HL-60 (cell line): ENCODE data around the gene CCDC127.

Experiments used
- DNase-seq, 2 experiments: peaks; one replicate each; pipeline ENCODE4 v3.0.0-alpha.2; 2010 to 2020; ENCODE audit warnings: low read depth in 1 of 2, low spot score in 1 of 2
- H3K27ac ChIP-seq: fragments of 250-450 bp; sonication (Bioruptor Pico); replicated peaks from 2 replicates; pipeline ENCODE4 v1.5.1; 2020; ENCODE audit warnings: mild to moderate bottlenecking, moderate library complexity
- H3K27me3 ChIP-seq: fragments of 250-450 bp; sonication (Bioruptor Pico); 2 replicates; pipeline ENCODE4 v1.5.1; 2021; ENCODE audit warnings: mild to moderate bottlenecking, moderate library complexity; ENCODE audit not compliant: insufficient read depth, poor library complexity, severe bottlenecking
- H3K4me3 ChIP-seq: replicated peaks from 2 replicates; pipeline ENCODE4 v1.5.1; 2011; ENCODE audit warnings: mild to moderate bottlenecking, control low read depth, low read length; ENCODE audit not compliant: insufficient read depth
- GABPA ChIP-seq: IDR thresholded peaks from 2 replicates; pipeline ENCODE4 v1.6.1; 2012; ENCODE audit warnings: low read depth
- POLR2AphosphoS5 ChIP-seq: IDR thresholded peaks from 2 replicates; pipeline ENCODE4 v1.6.1; 2012; ENCODE audit warnings: low read depth
- SPI1 ChIP-seq: IDR thresholded peaks from 2 replicates; pipeline ENCODE4 v1.6.1; 2012; ENCODE audit warnings: low read depth, mild to moderate bottlenecking, borderline replicate concordance
- TF ChIP-seq, protein P1 (sequence below): IDR thresholded peaks from one replicate; pipeline ENCODE4 v1.5.1; 2011; ENCODE audit warnings: low read length, control low read depth, inconsistent platforms; ENCODE audit not compliant: insufficient read depth
- TF ChIP-seq, protein P2 (sequence below): IDR thresholded peaks from 2 replicates; pipeline ENCODE4 v1.6.1; 2012; ENCODE audit warnings: low read depth; ENCODE audit not compliant: insufficient replicate concordance

The CCDC127 gene

GRCh38 chr5:191036-191948, 26.7 kb downstream of the CCDC127 start, which contains the start of gene LRRC14B:
TSS of gene LRRC14B (plus strand) at chr5:191495. CDS start at chr5:191539, 44 bp downstream.
- DNase-seq, result peak; percentile 25 to 26
- Histone ChIP-seq H3K27ac (no peak within 1 kb of the TSS), H3K27me3 (no peaks in the 10 kb centered on the region), H3K4me3 (no peak within 1 kb of the TSS)
- TF ChIP-seq SPI1 (no peak), POLR2AphosphoS5 (peak; percentile 18; the same call in 1 of the 2 replicates)

GRCh38 chr5:190366-191035, 27.5 kb downstream of the CCDC127 start:
- Histone ChIP-seq H3K27ac (no peak overlapping the region), H3K4me3 (no peak overlapping the region), H3K27me3 (no peaks in the 10 kb centered on the region)
- TF ChIP-seq POLR2AphosphoS5 (no peak), GABPA (no peak), SPI1 (no peak)
- TF ChIP-seq, protein P1, sequence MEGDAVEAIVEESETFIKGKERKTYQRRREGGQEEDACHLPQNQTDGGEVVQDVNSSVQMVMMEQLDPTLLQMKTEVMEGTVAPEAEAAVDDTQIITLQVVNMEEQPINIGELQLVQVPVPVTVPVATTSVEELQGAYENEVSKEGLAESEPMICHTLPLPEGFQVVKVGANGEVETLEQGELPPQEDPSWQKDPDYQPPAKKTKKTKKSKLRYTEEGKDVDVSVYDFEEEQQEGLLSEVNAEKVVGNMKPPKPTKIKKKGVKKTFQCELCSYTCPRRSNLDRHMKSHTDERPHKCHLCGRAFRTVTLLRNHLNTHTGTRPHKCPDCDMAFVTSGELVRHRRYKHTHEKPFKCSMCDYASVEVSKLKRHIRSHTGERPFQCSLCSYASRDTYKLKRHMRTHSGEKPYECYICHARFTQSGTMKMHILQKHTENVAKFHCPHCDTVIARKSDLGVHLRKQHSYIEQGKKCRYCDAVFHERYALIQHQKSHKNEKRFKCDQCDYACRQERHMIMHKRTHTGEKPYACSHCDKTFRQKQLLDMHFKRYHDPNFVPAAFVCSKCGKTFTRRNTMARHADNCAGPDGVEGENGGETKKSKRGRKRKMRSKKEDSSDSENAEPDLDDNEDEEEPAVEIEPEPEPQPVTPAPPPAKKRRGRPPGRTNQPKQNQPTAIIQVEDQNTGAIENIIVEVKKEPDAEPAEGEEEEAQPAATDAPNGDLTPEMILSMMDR, result no peak
- TF ChIP-seq, protein P2, sequence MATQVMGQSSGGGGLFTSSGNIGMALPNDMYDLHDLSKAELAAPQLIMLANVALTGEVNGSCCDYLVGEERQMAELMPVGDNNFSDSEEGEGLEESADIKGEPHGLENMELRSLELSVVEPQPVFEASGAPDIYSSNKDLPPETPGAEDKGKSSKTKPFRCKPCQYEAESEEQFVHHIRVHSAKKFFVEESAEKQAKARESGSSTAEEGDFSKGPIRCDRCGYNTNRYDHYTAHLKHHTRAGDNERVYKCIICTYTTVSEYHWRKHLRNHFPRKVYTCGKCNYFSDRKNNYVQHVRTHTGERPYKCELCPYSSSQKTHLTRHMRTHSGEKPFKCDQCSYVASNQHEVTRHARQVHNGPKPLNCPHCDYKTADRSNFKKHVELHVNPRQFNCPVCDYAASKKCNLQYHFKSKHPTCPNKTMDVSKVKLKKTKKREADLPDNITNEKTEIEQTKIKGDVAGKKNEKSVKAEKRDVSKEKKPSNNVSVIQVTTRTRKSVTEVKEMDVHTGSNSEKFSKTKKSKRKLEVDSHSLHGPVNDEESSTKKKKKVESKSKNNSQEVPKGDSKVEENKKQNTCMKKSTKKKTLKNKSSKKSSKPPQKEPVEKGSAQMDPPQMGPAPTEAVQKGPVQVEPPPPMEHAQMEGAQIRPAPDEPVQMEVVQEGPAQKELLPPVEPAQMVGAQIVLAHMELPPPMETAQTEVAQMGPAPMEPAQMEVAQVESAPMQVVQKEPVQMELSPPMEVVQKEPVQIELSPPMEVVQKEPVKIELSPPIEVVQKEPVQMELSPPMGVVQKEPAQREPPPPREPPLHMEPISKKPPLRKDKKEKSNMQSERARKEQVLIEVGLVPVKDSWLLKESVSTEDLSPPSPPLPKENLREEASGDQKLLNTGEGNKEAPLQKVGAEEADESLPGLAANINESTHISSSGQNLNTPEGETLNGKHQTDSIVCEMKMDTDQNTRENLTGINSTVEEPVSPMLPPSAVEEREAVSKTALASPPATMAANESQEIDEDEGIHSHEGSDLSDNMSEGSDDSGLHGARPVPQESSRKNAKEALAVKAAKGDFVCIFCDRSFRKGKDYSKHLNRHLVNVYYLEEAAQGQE, result no peak
- DNase-seq, result no peak

DNA sequence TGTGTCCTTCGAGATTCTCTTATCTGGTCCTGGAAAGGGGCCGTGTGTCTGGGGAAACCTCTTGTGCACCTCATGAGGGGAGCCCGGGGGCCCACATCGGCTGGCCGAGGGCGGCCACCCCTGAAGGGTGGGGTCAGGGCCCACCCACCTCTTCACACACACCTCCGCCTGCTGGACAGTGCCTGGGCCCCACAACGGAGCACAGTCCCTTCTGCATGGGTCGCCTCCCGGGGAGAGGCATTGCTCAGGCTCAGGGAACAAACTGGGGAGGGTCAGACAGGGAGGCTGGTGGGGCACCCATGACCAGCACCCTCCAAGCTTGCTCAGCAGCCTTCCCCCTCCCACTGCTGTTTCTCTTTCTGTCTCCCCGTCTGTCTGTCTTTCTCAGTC, 28.0 kb downstream of the CCDC127 start:
- no peak for DNase-seq
- Histone ChIP-seq H3K27ac (no peak overlapping the region), H3K27me3 (no peaks in the 10 kb centered on the region), H3K4me3 (no peak overlapping the region)
- TF ChIP-seq, protein P1, result no peak
- TF ChIP-seq SPI1 (no peak), GABPA (no peak), POLR2AphosphoS5 (no peak)
- TF ChIP-seq, protein P2, result no peak

DNA sequence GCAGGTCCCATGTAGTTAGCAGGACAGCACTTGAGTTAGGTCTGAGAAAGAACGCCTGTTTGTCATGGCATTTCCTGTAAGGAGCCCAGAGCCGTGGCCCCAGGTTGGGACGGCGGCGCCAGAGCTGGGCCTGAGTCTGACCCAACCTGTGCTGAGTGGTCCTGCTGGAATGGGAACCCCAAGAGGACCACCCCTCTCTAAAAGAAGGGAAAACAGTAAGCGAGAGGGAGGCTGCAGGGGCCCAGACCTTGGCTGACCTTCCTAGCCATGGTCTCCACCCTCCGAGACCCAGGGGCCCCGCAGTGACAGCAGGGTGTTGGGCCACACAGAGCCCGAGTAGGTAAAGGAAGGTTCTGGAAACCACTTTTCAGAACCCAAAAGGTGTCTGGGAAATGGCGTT, 28.5 kb downstream of the CCDC127 start:
- no peak for TF ChIP-seq POLR2AphosphoS5
- TF ChIP-seq GABPA, result no peak
- TF ChIP-seq, protein P2, result no peak
- TF ChIP-seq, protein P1, result no peak
- TF ChIP-seq SPI1, result no peak
- DNase-seq, result no peak
- H3K27me3 ChIP-seq, result no peaks in the 10 kb centered on the region
- H3K27ac ChIP-seq, result no peak overlapping the region
- no peak overlapping the region for H3K4me3 ChIP-seq
